Fibroblast of skin of right biceps (primary cell): ENCODE measurements around the gene GGPS1.
"Not testable (repeated sequence)": the region's sequence is repeated elsewhere in the genome, so short reads cannot be mapped to it uniquely, and the experiment has no call there.

Source experiments
- DNase-seq: peaks from one replicate; pipeline ENCODE4 v3.0.0-alpha.2; 2013

The GGPS1 gene

DNA sequence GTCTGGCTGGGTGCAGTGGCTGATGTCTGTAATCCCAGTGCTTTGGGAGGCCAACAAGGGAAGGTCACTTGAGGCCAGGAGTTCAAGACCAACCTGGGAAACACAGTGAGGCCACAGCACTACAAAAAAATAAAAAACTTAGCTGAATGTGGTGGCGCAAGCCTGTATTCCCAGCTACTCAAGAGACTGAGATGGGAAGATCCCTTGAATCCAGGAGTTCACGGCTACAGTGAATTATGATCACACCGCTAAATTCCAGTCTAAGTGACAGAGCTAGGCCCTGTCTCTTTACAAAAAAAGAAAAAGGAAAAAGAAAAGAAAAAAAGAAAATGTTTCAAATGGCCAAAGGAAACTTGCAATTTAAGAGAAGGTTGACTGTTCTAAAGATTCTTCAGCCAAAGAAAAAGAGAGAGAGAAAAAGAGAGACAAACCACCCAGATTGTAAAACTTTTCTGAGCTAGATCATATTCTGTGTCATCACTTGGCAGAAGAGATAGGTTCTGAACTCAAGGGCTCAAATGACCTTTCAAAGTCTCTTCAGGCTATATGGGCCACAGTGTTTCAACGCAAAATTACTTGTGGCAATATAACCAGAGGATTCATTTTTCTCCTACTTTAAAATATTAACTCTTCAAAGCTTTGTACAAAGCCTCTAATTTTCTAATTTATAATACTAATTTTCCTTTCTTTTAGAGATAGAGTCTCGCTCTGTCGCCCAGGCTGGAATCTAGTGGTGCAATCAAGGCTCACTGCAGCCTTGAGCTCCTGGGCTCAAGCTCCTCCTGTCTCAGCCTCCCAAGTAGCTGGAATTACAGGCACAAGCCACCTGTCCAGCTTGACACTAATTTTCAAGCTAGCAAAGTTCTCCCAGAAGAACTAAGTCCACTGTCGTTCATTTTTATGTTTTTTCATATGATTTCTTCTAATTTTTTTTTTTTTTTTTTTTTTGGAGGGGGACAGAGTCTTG, 20.9 kb upstream of the GGPS1 start:
- no peak for DNase-seq

DNA sequence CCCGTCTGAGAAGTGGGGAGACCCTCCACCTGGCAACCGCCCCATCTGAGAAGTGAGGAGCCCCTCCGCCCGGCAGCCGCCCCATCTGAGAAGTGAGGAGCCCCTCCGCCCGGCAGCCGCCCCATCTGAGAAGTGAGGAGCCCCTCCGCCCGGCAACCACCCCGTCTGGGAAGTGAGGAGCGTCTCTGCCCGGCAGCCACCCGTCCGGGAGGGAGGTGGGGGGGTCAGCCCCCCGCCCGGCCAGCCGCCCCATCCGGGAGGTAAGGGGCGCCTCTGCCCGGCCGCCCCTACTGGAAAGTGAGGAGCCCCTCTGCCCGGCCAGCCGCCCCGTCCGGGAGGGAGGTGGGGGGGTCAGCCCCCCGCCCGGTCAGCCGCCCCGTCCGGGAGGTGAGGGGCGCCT, 19.2 kb upstream of the GGPS1 start:
- not testable (repeated sequence) for DNase-seq

DNA sequence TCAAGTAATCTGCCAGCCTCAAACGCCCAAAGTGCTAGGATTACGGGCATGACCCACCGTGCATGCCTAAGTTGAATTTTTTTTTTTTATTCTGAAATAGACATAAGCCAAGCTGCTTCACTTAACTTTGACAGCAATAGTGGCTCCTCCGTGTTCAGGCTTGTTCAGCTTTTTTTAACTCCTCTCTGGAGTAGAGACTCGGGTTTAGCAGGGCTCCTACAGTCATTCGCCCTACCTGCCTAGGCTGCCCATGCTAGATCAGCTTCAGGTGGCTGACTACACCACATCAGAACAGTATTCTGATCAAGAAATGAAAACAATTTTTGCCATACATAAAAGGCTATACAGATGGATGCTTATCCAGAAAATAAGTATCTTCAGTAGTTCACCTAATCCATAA, 15.1 kb upstream of the GGPS1 start:
- no peak for DNase-seq

DNA sequence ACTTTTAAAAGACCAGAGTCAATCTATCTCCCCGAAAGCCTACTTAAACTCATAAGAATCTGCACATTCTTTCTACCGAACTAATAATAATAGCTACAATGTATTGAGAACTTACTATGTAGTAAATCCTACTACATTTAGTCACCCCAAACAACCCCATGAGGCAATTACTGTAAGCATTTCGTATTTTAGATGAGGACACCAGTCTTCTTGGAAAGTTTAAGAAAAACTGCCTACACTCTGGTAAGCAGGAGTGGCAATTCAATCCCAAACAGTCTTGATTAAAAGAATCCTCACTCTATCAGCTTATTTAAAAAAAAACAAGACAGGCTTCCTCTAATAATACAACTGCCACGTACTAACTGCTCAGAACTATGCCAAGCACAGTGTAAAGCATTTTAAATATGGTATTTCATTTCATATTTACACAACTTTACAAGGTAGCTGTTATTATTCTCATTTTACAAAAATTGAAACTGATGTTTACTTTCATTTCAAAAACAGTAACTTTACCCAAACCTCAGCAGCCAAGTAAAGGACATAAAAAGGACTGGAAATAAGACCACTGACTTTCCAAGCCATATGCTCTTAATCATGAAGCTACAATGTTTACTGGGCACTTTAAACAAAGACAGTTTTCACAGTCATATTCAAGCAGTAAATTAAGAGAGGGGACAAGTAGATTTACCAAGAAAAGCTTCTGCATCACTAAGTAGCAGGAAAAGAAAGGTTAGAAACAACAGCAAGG, 14.3 kb upstream of the GGPS1 start:
- DNase-seq: no peak

DNA sequence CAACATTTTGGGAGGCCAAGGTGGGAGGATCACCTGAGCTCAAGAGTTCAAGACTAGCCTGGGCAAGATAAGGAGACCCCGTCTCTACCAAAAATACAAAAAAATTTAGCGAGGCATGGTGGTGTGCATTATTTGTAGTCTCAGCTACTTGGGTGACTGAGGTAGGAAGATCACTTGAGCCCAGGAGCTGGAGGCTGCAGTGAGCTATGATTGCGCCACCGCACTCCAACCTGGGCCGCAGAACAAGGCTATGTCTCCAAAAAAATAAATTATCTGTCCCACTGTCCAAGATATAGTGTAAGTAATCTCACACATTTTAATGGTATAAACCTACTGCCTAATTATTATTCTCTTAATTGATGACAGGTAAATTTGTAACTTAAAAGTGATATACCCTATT, 13.2 kb upstream of the GGPS1 start:
- no peak for DNase-seq

DNA sequence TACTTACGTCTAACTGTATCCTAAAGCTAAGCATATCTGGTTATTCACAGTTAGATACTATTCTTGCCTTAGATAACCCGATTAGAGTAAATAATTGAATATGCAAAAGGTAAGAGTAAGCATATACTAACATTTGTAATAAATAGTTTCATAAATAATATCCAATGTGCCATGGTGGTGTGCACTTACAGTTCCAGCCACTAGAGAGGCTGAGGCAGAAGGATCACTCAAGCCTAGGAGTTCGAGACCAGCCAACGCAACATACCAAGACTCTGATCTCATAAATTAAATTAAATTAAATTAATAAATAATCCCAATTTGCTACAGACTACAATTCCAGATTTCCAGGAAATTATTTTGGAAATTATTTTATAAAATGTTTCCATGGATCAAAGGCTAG, 12.6 kb upstream of the GGPS1 start:
- no peak for DNase-seq

DNA sequence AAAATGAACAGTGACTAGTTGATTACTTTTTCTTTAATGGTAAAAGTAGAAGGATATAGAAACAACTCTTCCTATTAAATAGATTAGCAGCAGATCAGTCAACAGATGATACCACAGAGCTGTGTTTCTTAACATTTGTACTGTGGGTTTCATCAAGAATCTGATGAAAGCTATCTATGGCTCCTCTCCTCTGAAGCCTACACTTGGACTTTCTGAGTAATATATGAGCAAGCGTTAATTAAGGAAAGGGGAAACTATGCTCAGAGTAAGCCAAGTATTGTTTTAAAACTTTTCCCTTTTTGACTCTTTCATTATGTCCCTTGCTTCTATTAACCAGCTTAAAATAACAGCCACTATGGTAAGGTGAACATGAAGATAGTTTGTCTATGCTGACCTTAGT, 11.2 kb upstream of the GGPS1 start:
- DNase-seq: peak; percentile 36

DNA sequence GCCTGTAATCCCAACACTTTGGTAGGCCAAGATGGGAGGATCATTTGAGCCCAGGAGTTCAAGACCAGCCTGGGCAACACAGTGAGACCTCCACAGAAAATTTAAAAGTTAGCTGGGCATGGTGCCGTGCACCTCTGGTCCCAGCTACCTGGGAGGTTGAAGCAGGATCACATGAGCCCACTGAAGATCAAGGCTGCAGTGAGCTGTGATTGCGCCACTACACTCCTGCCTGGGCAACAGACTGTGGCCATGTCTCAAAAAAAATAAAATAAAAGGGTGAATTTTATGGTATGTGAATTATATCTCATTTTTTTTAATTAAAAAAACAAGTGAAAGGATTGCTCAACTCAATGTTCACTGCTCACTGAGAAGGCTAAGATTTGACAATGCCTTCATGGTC, 9.1 kb upstream of the GGPS1 start:
- no peak for DNase-seq

DNA sequence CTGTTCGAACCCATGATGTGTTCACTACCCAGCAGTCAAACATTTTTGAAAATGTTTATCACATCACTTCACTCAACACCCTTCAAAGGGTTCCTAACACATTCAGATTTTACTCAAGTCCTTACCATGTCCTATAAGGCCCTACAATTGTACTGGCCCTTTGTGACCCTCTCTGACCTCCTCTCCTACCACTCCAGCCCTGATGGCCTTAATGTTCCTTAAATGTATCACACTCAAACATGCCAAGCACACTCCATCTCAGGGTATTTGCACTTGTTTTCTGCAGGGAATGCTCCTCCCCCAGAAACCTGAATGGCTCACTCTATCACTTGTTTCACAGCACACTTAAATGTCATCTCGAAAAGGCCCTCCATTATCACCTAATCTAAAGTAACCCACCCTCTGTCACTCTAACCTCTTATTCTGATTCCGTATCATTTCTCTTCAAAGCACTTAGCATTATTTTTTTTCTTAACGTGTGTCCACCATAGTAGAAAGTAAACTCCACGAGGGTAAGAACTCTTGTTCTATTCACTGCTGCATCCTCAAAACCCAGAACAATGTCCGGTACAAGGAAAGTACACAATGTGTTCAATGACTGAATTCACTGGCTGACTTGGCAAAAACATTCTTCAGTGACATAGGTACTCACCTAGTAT, 7.7 kb upstream of the GGPS1 start:
- no peak for DNase-seq

DNA sequence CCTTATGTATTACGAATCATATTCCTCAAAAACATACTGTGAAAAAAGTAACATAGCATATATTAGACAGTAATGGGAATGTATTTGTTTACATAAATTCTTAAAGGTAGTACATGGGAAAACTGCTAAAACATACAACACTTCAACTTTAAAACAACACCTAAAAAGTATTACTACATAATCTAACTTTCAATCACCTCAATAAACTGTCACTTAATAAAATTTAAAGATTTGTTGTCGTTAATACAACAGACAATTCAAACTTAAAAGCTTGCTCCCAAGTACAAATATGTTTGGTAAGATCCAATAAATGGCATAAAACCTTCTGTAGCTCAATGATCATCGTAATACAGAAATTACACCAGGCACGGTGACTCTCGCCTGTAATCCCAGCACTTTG, 4.1 kb upstream of the GGPS1 start:
- DNase-seq: no peak

DNA sequence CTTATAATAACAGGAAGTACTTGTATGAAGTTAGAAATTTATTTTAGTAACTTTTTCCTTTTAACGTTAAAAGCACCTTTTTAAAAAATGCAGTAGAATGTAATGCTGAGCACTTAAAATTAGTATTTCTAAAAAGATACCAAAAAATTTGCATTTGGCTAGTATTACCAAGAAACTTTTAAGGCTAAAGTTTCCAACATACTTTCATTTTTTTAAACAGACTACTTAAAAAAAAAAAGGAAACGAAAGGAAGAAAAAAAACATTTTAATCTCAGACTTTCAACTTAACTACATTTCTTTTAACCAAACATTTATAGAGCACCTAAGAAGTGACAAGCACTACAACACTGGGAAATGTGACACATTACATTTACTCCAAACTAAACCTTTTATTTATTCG, 3.2 kb upstream of the GGPS1 start:
- DNase-seq: no peak

DNA sequence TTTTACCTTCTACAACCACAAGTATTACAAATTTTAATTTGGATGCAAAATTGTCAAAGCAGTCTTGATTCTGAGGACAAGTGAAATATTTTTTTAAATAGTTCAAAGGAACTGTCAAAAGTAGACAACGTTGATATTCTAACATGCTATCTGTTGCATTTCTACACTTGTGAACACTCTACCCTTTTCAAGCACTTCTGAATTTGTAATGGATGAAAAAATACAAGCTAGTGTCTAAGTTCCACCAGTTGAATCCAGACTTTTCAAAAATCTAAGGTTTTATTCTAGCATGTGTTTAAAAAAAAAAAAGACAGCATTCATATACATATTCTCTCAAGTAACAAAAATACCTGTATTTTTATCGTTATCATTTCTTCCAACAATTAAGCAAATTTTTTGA, 2.5 kb upstream of the GGPS1 start:
- no peak for DNase-seq

DNA sequence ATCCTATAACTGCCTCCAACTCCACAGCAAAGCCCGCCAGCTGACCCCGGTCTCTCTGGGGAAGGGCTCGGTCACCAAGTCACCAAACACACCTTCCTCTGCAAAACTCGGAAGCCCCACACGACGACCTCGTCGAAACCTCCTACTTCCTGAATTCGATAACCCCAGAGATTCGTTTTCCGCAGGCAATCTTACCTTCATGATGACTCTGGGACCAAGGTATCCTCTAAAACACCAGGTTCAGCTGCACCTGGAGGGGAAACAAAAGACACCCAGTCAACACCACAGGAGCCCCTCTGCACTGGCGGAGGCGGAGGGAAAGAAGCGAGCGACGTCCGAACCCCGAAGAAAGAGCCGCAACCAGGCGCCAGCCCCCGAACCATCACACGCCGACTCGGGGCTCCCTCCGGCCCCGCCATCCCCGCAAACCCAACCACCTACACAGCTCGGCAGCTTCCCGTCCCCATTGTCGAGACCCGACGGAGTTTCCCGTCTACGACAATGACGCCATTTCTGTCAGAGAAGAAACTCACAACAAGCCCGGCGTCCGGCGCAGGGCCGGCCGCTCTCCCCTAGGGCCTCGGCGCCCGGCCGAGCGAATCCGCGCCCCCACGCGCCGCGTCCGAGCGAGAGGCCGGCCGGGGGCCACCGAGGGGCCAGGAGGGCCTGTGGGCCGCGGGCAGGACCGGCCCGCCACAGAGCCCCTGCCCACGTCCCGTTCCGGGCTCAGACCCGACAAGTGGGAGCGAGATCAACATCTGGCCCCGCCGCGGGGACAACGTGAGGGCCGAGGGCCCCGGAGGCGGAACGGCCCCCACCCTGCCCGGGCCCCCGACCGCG, 1.4 kb upstream of the GGPS1 start:
- peak; percentile 33 for DNase-seq

DNA sequence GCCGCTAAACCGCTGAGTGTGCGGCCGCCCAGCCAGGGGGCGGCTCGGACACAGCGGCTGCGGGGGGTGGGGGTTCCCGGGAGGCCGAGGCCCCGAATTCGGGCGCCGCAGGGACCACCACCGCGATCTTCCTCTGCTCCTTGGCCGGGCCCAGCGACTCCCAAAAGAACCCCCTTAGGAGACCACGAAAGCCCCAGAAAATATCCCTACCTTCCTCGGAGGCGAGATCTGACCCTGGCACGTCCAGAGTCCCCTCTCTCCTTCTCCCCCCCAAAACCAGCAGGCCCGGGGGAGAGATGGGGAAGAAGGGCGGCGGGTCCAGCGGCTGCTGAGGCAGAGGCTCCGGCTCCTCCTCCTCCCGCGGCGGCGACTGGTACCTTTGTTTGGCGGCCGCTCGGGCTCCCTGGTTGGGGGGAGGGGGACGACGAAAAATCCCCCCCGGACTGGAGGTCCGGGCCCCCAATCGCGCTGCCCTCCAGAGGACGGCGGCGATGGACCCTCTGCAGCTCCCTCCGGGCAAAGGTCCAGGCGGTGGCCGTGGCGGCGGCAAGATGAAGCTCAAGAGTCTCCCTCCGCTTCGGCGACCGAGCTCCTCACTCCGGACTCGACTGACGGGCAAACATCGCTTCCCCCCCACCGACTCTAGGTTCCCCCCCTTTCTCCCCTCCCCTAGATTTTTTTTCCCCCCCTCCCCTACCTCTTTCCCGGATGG, 655 bp upstream of the GGPS1 start, which contains the start of gene ARID4B:
Gene ARID4B (minus strand): TSS at position 621 of the 712 bp plus-strand sequence. CDS start 1,260 bp downstream, outside the sequence.
- no peak for DNase-seq

DNA sequence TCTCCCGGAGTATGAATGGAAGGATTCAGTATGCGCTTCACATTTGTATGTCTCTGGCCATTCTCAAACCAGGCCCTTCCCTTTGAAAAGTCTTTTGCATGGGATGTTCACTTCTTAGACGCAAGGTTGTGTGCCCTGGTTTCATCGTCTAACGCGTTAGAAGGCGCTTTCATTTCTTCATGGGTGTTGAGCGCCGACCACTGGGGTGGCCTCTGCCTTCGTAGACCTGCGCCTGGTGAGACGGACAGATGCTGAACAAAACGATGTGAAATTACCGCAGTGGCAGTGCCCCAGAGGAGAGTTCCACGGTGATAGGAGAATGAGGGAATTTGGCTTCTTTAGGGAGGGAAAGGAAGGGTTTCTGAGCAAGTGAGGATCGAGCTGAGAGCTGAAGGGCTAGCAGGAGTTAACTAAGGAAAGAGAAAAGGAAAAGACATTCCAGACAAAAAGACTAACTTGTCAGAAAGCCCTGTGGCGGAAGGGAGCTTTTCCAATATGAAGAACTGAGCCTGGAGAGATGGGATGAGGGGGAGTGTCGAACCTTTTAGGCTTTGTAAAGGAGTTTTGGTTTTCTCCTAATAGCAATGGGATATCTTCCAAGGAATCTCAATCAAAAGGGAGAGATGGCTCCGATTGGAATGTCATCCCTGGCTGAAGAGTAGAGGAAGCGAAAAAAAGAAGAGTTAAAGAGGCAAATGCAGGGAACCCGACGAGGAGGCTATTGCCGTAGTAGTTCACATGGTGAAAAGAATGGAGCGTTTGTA, 951 bp downstream of the GGPS1 start:
- peak; percentile 39 for DNase-seq

DNA sequence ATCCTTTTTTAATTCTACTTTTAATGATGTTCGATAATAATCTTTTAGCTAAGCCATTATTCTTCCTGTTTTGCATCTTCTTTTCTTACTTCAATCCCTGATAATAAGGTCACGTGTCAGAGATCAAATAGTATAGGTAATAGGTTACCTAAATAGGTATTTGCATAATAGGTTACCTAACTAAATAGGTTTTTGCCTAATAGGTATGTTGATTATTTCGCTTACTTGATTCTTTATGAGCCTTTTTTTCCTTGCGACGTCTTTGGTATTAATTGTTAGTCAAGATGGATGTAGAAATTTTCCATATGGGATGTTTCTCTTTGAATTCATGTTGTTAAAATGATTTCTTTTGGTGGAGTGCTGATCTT, 2.5 kb downstream of the GGPS1 start:
- no peak for DNase-seq

DNA sequence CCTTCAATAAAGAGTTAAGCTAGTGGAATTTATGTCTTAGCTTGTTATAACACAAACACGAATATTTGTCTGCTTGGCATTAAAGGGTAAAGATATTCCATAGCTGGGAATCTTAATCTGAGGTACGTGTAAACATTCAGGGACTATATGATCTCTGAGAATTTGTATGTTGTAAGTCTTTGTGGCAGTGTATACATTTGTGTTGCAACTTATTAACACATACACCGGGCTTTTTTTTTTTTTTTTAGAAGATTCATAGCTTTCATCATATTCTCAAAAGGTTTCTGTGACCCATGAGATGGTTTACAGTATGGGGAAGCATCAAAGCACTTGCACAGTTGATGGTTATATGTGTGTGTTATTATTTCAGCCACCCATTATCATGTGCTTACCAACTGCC, 3.0 kb downstream of the GGPS1 start:
- DNase-seq: no peak

DNA sequence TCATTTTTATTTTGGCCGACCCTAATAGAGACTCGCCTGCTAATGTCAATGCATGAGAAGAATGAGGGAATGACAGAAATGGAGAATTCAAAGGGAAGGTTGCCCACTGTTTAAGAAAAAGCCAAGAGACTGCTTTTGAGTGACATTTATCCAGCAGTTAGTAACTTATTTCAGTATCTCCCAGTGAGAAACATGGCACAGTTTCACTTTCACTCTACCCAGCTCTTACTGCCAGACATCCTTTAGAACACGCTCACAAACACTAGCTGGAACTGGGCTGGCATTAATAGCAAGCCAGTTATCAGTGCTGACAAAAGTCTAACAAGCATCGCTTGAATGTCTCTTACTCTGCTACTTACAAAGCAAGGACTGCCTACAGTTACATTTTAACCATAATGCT, 8.5 kb downstream of the GGPS1 start:
- no peak for DNase-seq

DNA sequence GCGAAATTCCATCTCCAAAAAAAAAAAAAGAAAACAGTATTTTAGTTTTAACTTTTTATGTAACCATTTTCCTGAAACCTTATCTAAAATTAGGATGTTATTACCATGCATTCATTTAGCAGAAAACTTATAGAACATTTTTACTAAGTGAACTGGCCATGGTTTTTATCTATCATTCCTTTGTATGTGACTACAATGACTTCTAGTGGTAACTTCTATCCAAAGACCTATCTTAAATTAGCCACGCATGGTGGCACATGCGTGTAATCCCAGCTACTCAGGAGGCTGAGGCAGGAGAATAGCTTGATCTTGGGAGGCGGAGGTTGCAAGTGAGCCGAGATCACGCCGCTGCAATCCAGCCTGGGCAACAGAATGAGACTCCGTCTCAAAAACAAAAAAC, 11.4 kb downstream of the GGPS1 start:
- no peak for DNase-seq

DNA sequence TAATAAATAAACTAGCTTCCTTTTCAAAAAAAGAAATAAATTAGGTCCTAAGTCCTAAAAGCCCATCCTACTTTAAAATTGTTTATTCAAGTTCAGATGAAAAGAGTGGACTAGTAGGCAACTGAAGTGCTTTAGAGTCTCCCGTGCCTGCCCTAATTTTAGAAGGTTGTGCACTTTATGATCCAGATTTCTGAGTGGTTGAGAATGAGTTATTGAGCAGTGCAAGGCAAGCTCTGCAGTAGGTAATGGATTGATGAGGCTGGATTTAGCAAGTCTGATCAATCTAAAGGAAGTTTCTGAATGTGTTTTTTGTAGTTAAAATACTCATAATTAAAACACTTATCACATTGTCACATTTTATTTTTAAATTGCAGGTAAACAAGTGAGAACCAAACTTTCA, 13.0 kb downstream of the GGPS1 start:
- no peak for DNase-seq

DNA sequence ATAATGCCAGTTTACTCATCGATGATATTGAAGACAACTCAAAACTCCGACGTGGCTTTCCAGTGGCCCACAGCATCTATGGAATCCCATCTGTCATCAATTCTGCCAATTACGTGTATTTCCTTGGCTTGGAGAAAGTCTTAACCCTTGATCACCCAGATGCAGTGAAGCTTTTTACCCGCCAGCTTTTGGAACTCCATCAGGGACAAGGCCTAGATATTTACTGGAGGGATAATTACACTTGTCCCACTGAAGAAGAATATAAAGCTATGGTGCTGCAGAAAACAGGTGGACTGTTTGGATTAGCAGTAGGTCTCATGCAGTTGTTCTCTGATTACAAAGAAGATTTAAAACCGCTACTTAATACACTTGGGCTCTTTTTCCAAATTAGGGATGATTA, 13.7 kb downstream of the GGPS1 start:
- DNase-seq: no peak
